GM18520 (cell line): ENCODE results near the gene DNAJC1.
A peak's percentile ranks its signal among the peaks of the same experiment; 100 is the strongest.
"Not testable (repeated sequence)": the region's sequence is repeated elsewhere in the genome, so short reads cannot be mapped to it uniquely, and the experiment has no call there.

Experiments
- ATAC-seq: cut with Tn5 transposase; IDR thresholded peaks from one replicate; pipeline ENCODE4 v1.9.1; 2021; ENCODE audit not compliant: unreplicated experiment

The DNAJC1 gene

DNA sequence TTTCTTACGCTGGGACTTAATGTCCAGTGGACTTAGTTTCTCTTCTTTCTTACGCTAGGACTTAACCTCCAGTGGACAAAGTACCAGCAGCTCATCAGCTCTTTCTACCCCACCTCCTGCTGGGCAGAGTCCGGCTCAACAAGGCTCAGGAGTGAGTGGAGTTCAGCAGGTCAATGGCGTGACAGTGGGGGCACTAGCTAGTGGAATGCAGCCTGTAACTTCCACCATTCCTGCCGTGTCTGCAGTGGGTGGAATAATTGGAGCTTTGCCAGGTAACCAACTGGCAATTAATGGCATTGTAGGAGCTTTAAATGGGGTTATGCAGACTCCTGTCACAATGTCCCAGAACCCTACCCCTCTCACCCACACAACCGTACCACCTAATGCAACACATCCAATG lies 269.8 kb downstream of the DNAJC1 start:
- no peak for ATAC-seq

DNA sequence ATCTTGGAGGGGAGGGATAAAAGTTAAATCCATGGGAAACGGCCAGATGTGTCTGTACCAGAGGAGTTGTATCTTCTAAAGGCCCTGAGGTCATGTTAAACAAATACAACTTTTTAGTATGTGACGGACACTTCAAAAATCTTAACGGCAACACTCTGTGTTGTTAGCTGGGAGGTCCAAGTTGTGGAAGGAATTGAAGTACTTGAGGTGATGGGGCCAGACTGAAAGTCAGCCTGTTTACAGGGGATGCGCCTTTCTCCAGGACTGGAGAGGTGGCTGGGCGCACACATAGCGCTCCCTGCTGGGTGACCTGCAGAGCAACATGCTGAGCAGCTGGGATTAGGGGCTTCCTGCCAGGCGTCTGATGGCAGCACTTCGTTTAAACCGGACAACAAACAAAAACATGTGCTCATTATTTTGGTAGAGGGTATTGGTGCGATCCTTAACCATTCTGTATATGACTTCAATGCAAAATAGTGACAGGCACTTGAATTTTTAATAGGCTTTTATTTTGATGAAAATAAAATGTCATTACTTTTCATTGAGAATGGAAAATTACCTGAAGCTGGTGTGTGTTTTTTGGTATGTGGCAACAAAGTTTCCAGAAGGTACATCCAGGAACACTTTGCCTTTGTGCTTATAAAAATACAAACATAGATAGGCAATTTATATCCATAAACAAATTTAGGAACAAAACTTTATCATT lies 271.3 kb downstream of the DNAJC1 start:
- peak; percentile 48 for ATAC-seq

DNA sequence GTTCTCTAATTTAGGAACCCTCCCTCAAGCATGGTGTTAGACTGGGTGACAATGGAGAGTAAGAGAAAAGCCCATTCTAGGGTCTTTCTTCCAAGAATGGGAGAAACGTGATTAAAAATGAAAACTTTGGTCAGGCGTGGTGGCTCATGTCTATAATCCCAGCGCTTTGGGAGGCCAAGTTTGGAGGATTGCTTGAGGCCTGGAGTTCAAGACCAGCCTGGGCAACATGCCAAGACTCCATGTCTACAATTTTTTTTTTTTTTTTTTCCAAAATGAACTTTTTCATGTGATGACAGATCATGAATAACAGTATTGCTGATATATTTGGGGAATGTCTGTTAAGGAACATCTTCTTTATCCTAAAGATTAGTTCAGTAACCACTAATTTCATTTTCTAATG lies 274.9 kb downstream of the DNAJC1 start:
- no peak for ATAC-seq

DNA sequence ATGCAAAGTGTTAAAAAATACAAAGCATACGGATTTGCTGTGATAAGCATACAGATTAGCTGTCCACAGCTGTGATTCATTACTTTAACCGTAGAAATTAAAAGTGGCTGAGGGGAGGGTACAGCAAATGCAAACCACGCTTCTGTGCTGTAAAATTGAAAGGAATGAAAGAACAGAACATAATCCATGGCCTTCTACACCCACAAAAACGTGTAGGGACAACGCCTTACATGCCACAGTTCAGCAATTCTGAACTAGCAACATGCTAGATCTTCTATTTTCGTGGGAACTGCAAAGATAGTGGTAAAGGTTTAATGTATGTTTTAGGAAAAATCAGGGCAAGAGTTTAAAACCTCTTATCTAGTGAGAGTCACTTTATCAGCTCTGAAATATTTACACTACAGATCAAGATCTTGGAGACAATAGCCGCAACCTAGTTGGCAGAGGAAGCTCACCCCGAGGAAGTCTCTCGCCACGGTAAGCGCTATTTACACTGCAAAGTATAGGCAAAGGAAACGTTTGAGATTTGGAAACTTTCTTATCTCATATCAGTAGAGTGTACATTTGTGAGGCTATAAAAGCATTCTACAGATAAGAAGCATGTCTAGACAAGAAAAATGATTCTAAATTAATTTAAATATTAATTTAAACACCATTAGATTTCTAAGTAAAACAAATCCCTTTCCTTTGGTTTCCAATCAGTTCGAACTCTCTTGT lies 275.9 kb downstream of the DNAJC1 start:
- ATAC-seq = no peak

DNA sequence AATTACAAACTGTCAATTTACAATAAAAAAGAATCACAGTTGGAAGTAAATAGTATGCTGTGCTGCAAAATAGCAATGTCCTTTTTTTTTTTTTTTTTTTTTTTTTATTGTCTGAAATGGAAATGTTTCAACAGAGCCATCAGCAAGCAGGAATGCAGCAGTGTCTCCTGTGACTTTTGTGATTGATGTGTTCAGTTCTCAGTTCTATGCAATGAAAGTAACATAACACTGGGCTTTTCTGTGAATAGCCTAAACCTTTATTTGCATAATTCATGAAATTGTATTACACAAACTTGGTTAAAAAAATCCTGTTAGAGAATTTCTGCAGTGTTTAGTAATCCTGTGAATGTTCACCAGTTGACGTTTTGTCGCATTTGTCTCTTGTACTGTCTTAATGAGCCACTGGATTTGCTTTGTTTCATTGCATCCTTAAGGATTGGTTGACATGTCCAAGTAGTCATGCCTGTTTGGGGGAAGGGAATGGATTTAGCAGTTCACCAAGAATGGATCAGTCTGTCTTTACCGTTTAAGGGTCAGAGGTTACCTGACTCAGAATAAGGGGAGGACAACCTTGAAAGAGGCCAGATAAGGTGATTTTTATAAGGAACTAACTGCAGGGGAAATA lies 276.8 kb downstream of the DNAJC1 start:
- no peak for ATAC-seq

DNA sequence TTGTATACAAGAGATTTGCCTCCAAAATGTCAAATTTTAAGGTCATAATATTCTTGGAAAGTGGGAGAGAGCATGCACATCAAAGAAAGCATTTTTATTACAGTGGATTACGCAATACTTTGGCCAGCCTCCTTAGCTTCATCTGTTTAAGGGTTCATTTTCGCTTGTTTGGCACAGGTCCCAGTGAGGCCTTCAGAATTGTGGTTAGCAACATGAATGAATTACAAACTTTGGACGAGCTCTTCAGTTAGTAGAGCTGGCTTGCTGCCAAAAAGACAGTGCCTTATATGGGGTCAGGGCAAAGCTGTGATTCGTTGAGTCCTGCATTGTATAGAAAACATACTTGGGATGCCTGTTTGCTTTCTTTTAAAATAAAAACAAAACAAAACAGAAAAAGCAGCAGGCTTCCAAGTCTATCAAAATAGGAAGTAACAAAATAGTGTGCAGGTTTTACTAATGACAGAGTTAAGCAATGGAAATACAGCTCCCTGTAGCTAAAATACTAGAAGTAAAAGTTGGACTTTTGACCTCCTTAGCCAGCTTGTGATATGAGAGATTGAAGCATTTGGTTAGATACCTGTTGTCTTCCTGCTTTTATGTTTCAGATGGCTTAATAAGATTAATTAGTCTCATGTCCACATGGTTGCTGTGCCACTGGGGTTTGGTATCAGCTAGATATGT lies 278.7 kb downstream of the DNAJC1 start:
- peak; percentile 53 for ATAC-seq

DNA sequence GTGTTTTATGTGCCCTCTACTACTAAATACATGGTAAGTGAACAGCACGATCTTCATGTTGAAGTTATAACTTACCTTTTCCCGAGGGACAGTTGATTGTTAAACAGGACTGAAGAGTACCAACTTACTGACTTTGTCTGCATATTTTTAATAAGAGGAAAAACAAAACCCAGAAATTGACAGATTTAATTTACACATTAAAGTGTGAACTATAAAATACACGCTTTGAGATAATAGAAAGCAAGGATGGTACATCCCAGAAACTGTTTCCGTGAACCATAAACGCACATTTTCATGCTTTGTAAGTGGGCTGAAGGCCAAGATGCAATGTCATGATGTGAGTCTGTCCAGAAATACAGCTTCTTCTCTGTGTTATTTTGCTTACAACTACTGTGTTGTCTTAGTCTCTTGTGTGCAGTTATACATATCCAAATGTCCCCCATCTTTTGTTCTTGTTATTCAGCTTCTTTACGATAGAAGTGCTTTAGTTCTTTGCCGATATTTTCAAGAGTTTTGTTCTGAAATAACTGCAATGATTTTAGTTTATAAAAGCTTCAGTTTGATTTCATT lies 279.4 kb downstream of the DNAJC1 start:
- no peak for ATAC-seq

DNA sequence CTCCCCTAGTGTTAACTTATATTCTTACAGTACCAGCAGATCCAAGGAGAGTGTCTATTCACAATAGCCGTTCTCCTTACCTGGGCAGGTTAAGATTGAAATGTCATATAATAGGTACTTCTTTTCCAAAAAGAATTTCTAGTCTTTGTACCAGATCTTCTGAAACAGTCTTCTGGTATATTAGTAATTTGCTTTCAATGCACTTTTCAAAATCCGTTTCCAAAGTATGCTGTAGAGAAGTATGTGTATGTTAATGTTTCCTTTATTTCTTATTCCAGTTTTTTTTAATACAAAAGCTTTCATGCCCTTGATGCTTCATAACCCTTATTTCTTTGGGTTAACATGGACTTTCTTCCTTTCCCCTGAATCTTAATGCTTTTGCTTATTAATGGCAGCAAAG lies 281.3 kb downstream of the DNAJC1 start:
- ATAC-seq = no peak

DNA sequence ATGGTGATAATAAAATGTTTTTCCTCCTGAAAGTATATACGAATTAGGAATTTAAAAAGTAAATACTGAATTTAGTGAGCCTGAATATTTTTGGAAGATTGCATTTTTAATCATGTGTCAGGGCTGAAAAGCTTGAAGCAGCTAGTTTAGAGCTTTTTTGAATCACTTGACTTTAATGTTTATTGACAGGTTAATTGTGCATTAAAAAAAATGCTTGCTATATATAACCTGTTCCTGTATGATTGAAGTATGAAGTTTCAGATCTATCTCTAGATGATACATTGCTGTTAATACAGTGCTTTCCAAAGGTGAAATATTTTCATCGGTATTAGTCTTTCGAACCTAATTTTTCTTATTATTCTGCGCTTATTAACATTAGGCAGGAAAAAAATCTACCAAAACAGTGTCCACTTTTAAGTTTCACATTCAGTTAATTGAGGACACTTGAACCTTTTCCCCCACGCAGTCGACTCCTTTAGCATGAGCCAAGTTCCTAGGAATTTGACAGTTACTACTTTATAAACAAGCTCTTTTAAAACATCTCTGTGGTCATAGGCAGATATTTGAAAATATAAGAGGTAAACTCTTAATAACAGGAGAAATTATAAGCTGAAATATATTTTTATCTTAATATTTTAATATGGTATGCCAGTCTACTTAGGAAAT lies 282.4 kb downstream of the DNAJC1 start:
- no peak for ATAC-seq

DNA sequence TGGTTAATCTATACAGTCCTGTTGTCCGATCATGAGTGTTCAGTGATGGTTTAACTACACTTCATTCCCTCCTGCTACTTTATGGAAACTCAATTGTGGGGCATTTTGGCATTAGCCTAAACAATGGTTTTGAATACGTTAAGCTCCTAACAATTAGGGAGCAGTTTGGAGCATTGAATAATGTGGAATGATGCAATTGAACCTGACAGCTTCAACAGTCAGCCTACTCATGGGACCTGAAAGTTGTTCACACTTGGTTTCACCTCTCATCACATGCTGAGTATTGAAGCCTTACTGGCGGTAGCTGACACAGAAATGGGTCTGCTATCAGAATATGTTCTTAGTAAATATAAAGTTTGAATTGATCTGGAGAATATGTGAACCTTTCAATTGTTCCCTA lies 283.4 kb downstream of the DNAJC1 start:
- ATAC-seq = no peak

DNA sequence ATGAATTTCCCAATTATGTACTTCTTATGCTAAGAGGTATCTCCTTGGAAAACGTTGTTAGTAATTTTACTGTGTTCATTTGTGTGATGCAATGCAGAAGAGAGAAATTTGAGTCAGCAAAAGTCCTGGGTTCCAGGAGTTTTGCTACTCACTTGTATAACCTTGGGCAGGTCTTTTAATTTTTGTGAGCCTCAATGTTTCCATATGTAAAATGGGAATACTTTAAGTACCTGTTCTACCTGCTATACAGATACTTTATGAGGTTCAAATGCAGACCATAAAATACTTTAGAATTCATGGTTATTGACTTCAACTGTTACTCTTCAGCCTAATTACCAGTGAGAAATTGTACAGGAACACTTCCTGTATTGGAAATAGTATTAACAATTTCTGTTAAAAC lies 284.0 kb downstream of the DNAJC1 start:
- ATAC-seq = no peak

DNA sequence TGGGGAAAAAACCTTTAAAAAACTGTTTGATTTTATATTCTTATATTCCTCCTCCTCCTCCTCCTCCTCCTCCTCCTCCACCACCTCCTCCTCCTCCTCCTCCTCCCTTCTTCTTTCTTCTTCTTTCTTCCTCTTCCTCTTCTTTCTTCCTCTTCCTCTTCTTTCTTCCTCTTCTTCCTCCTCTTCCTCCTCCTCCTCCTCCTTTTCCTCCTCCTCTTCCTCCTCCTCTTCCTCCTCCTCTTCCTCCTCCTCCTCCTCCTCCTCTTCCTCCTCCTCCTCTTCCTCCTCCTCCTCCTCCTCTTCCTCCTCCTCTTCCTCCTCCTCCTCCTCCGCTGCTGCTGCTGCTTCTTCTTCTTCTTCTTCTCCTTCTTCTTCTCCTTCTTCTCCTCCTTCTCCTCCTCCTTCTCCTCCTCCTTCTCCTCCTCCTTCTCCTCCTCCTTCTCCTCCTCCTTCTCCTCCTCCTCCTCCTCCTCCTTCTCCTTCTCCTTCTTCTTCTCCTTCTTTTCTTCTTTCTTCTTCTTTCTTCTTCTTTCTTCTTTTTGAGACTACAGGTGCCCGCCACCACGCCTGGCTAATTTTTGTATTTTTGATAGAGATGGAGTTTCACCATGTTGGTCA lies 286.0 kb downstream of the DNAJC1 start:
- ATAC-seq = not testable (repeated sequence)

DNA sequence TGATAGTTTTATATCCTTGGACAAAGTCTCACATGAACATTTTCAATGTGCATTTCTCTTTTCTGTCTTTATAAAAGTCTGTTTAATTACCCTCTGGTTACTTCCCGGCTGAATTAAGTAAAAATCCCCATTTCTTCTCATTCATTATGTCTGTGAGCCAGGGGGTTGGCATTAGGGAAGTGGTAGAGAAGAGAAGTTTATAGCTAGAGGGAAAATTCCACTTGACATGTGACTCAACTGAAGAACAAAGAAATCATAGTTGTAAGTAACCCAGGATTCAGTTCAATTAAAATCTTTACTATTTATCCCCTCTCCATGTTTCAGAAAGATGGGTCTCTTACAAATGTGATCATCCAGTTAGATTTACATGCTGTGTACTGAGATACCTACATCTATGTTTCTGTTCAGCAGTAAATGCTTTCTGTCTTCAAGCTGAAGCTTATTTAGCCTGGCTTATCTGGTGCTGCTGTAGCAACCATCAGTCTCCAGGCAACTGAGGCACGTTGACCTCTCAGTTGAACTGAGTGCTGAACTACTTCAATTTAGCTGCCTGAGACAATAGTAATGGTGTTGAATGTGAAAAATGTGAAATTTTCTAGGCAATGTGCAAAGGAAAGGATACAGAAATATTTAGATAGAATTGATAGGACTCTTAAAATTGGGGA lies 287.9 kb downstream of the DNAJC1 start:
- no peak for ATAC-seq

DNA sequence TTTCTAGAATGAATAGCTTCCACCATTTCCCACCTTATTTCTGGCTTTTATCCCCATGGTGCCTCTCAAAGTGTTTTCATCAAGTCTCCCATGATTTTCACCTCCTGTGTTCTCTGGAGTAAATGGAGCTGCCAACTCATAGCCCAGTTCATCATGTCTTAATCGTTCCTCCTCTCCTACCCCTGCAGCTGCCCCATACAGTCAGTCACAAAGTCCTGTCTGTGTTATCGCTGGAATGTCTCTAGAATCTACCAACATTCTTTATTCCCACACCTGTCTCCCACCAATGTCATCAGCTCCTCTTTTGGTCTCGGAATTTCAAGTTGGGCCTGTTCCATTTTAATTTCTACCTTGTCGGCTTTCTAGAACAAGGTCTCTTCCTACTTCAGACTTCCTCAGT lies 290.6 kb downstream of the DNAJC1 start:
- no peak for ATAC-seq

DNA sequence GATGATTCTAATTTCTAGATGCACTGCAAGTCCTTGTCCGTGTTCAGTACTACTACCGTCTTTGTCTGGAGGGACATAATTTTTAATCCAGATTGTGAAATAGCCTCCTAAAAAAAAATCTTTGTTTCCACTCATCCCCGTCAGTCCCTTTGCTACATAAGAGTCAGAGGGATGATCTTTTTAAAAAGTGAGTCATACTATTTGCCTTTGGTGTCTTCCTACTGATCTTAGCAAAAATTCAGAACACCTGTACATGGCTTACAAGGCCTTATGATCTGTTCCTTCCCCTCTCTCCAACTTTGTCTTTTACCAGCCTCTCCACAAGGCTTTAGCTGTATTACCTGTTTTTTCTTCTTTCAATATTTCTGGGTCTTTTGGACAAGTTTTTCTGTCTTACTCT lies 296.0 kb downstream of the DNAJC1 start:
- no peak for ATAC-seq
